Osteoblast (primary cell): ENCODE data around the gene TCEA2. TPM values are rescaled to one million over a fixed set of nuclear protein-coding genes. Genes with fewer than 3 reads are reported as not detected.
"Not testable (repeated sequence)": the region's sequence is repeated elsewhere in the genome, so short reads cannot be mapped to it uniquely, and the experiment has no call there.

Source experiments
- DNase-seq: peaks from one replicate; pipeline ENCODE4 v3.0.0; 2011; ENCODE audit warnings: low spot score, mixed read lengths; ENCODE audit not compliant: insufficient read length; ENCODE audit errors: missing footprints
- H2AFZ ChIP-seq: 2 replicates; pipeline ENCODE4 v1.6.0; 2011; ENCODE audit warnings: mild to moderate bottlenecking, low read length
- H3K27ac ChIP-seq: 2 replicates; pipeline ENCODE4 v1.5.1; 2011; ENCODE audit warnings: mild to moderate bottlenecking, low read depth, low read length, moderate library complexity
- H3K27me3 ChIP-seq: 2 replicates; pipeline ENCODE4 v1.6.0; 2012; ENCODE audit warnings: mild to moderate bottlenecking, control low read depth, inconsistent platforms, low read length, moderate library complexity; ENCODE audit not compliant: insufficient read depth
- H3K36me3 ChIP-seq: 2 replicates; pipeline ENCODE4 v1.5.1; 2011; ENCODE audit warnings: mild to moderate bottlenecking, low read length, control low read depth, moderate library complexity; ENCODE audit not compliant: insufficient read depth
- H3K4me1 ChIP-seq: 2 replicates; pipeline ENCODE4 v1.5.1; 2011; ENCODE audit warnings: mild to moderate bottlenecking, low read length, control low read depth, moderate library complexity; ENCODE audit not compliant: insufficient read depth
- H3K4me2 ChIP-seq: 2 replicates; pipeline ENCODE4 v1.6.0; 2011; ENCODE audit warnings: mild to moderate bottlenecking, low read length; ENCODE audit not compliant: insufficient read depth
- H3K4me3 ChIP-seq: fragments of 200-600 bp; sonication (generic); 3 replicates; pipeline ENCODE4 v1.5.1; 2012; ENCODE audit warnings: mild to moderate bottlenecking, low read length, inconsistent platforms; ENCODE audit not compliant: insufficient read depth
- H3K79me2 ChIP-seq: 2 replicates; pipeline ENCODE4 v1.6.0; 2012; ENCODE audit warnings: mild to moderate bottlenecking, low read length, control low read depth, inconsistent platforms; ENCODE audit not compliant: insufficient read depth
- H3K9me3 ChIP-seq: 2 replicates; pipeline ENCODE4 v1.5.1; 2011; ENCODE audit warnings: low read depth, low read length, control low read depth
- H4K20me1 ChIP-seq: 2 replicates; pipeline ENCODE4 v1.6.0; 2012; ENCODE audit warnings: mild to moderate bottlenecking, low read length, control low read depth; ENCODE audit not compliant: insufficient read depth
- CTCF ChIP-seq: IDR thresholded peaks from 2 replicates; pipeline ENCODE4 v1.5.1; 2011; ENCODE audit warnings: mild to moderate bottlenecking, low read depth, low read length, moderate library complexity; ENCODE audit errors: extremely low read depth
- total RNA-seq: library from RNA; depleted of rRNA; stranded (reverse); fragments of >200 nt; gene quantifications from 2 replicates; pipeline ENCODE4 v1.2.3, GENCODE V29; 2012

TCEA2 gene
- total RNA-seq, 1 donor = 31.5 TPM

- H3K9me3 ChIP-seq = no peaks in the 10 kb centered on the region
- peaks cover 11% of the 10 kb centered on the region for H3K4me1 ChIP-seq
- TF ChIP-seq CTCF = peak; percentile 17
- peaks cover 4% of the 10 kb centered on the region for H4K20me1 ChIP-seq
- H3K4me3 ChIP-seq = peak overlapping the region; percentile 52
- H3K27ac ChIP-seq = no peak overlapping the region
- no peak overlapping the region for H2AFZ ChIP-seq
- H3K27me3 ChIP-seq = peaks cover 40% of the 10 kb centered on the region
- H3K79me2 ChIP-seq = no peaks in the 10 kb centered on the region
- DNase-seq = peak; percentile 98
- H3K36me3 ChIP-seq = no peaks in the 10 kb centered on the region
- H3K4me2 ChIP-seq = peak overlapping the region; percentile 61
Observed at GRCh38 chr20:64083378-64083803, 20.4 kb downstream of the TCEA2 start.

- Histone ChIP-seq H3K27me3 (peaks cover 40% of the 10 kb centered on the region), H3K4me2 (peak within 1 kb of the TSS; percentile 61), H3K4me1 (peaks cover 5% of the 10 kb centered on the region), H3K4me3 (peak within 1 kb of the TSS; percentile 52), H4K20me1 (no peaks in the 10 kb centered on the region), H3K36me3 (no peaks in the 10 kb centered on the region), H3K79me2 (no peaks in the 10 kb centered on the region), H3K27ac (no peak within 1 kb of the TSS), H3K9me3 (no peaks in the 10 kb centered on the region), H2AFZ (no peak within 1 kb of the TSS)
- no peak for TF ChIP-seq CTCF
- DNase-seq = peak; percentile 92
Observed at GRCh38 chr20:64083804-64084684, 21.0 kb downstream of the TCEA2 start, which contains the start of gene LKAAEAR1. Gene LKAAEAR1 (minus strand): TSS chr20:64084398. CDS start chr20:64084219, 179 bp downstream.

DNA sequence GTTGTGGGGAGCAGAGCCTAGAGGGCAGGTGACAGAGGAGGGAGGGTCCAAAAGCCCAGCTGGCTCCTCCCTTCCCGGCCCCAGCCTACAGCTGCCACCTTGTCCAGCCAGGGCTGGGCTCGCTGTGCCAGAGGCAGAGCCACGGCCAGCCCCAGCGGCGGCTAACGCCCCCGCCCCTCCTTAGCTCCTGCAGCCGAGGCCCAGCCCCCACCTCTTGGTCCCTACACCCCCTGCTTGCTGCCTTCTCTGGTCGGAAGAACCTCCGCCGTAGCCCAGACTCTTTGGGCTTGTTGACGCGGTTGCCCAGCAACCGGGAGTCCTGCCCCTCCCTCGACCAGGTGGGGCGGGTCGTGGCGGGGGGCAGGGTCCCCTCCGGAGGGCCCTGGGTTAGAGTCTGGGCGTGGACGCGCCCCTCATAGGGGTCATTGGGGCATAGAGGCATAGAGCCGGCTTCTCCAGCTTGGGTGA lies 21.7 kb downstream of the TCEA2 start:
- Histone ChIP-seq H3K9me3 (no peaks in the 10 kb centered on the region), H3K4me2 (no peak overlapping the region), H3K27me3 (peaks cover 40% of the 10 kb centered on the region), H3K27ac (no peak overlapping the region), H3K4me1 (no peaks in the 10 kb centered on the region), H3K36me3 (no peaks in the 10 kb centered on the region), H3K4me3 (no peak overlapping the region), H4K20me1 (no peaks in the 10 kb centered on the region), H2AFZ (no peak overlapping the region), H3K79me2 (no peaks in the 10 kb centered on the region)
- TF ChIP-seq CTCF = no peak
- no peak for DNase-seq

- no peaks in the 10 kb centered on the region for H3K79me2 ChIP-seq
- no peak overlapping the region for H3K4me2 ChIP-seq
- no peaks in the 10 kb centered on the region for H4K20me1 ChIP-seq
- no peak overlapping the region for H2AFZ ChIP-seq
- TF ChIP-seq CTCF = no peak
- peaks cover 40% of the 10 kb centered on the region for H3K27me3 ChIP-seq
- H3K4me1 ChIP-seq = no peaks in the 10 kb centered on the region
- H3K4me3 ChIP-seq = no peak overlapping the region
- no peak for DNase-seq
- no peaks in the 10 kb centered on the region for H3K36me3 ChIP-seq
- H3K9me3 ChIP-seq = no peaks in the 10 kb centered on the region
- no peak overlapping the region for H3K27ac ChIP-seq
Observed at GRCh38 chr20:64086801-64087200, 23.8 kb downstream of the TCEA2 start.

GRCh38 chr20:64087226-64087825 lies 24.3 kb downstream of the TCEA2 start:
- not testable (repeated sequence) for H3K4me1 ChIP-seq, DNase-seq, H3K27ac ChIP-seq, H3K9me3 ChIP-seq, H3K79me2 ChIP-seq, H3K4me3 ChIP-seq, H2AFZ ChIP-seq, H3K4me2 ChIP-seq, H4K20me1 ChIP-seq, H3K36me3 ChIP-seq
- peaks cover 35% of the 10 kb centered on the region for H3K27me3 ChIP-seq
